GM19193 (cell line): ENCODE data around the gene TJP1.

Experiments
- POLR2A ChIP-seq: IDR thresholded peaks from 4 replicates; pipeline ENCODE4 v1.6.1; 2011; ENCODE audit not compliant: insufficient read depth, insufficient read length; ENCODE audit errors: extremely low read depth

The TJP1 gene

DNA sequence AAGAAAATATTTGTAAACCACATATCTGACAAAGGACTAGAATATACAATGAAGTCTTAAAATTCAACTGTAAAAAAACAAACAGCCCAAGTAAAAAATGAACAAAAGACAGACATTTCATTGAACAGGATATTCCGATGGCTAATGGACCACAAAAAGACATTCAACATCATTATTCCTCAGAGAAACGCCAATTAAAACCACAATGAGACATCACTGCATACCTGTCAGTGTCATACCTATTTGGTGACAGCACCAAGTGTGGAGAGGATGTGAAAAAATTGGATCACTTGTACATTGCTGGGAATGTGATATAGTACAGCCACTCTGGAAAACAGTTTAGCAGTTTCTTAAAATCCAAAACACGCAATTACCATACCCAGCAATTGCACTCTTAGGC lies 29.9 kb upstream of the TJP1 start:
- TF ChIP-seq POLR2A: no peak

DNA sequence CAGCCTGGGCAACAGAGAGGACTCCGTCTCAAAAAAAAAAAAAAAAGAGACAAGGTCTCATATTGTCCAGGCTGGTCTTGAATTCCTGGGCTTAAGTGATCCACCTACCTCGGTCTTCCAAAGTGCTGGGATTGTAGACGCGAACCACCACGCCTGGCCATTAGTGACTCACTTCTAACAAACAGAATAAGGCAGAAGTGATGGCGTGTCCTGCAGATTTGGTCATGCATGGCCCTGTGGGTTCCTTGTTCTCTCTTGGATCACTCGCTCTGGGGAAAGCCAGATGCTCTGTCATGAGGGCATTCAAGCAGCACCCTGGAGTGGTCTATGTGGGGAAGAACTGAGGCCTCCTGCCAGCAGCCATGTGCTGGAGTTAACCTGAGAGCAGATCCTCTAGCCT lies 27.4 kb upstream of the TJP1 start:
- no peak for TF ChIP-seq POLR2A

- TF ChIP-seq POLR2A: no peak
Measured at GRCh38 chr15:29849218-29849617, 26.9 kb upstream of the TJP1 start.

GRCh38 chr15:29844290-29844903 lies 22.1 kb upstream of the TJP1 start:
- no peak for TF ChIP-seq POLR2A

DNA sequence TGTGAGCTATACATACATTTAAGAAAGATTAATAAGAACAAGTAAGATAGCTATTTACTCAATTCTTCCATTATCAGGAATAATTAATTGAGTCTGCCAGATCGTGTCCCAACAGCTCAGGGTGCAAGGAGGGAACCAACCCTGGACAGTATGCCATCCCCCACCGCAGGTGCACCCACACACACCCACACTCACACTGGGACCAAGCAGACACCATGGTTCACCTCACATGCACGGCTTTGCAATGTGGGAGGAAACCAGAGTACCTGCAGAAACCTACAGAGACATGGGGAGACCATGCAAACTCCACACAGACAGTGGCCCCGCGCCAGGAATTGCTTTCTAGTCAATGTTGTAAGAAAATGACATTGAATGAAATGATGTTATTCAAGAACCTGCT lies 20.0 kb upstream of the TJP1 start:
- TF ChIP-seq POLR2A: no peak

GRCh38 chr15:29840926-29841325 lies 18.7 kb upstream of the TJP1 start:
- no peak for TF ChIP-seq POLR2A

DNA sequence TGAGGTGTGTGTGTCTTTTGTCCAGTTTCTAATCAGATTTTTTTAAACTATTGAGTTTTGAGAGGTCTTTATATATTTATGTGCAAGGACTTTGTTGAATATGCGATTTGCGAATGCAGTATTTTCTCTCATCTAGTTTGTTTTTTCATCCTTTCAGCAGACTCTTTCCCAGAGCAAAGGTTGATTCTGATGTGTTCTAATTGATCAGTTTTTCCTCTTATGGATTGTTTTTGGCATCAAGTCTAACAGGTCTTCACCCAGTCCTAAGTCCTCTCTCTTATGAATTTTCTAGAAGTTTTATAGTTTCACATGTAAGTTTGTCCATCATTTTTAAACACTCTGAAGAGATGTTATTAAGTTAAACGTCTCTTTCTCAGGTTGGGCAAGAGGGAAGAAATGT lies 17.8 kb upstream of the TJP1 start:
- no peak for TF ChIP-seq POLR2A

DNA sequence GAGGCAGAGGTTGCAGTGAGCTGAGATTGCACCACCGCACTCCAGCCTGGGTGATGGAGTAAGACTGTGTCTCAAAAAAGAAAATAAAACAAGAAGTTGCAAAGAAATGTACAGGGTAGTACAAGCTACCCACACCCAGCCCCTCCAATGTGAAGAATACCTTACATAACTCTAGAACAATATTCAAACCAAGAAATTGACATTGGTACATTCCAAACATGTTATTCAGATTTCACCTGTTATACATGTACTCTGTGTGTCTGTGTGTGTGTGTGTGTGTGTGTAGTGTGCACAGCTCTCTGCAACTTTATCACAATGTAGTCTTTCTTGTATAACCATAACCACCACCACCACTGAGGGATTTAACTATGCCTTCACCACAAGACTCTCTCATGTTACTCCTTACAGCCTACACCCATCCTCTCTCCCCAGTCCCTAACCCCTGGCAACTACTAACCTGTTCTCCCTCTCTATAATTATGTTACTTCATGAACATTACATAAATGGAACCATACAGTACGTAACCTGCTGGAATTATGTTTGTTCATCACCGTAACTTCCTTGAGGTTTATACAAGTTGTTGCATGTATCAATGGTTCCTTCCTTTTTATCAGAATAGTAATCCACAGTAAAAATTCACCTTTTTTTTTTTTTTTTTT lies 16.2 kb upstream of the TJP1 start:
- TF ChIP-seq POLR2A: no peak

- TF ChIP-seq POLR2A: no peak
Measured at GRCh38 chr15:29835301-29835700, 13.0 kb upstream of the TJP1 start.

DNA sequence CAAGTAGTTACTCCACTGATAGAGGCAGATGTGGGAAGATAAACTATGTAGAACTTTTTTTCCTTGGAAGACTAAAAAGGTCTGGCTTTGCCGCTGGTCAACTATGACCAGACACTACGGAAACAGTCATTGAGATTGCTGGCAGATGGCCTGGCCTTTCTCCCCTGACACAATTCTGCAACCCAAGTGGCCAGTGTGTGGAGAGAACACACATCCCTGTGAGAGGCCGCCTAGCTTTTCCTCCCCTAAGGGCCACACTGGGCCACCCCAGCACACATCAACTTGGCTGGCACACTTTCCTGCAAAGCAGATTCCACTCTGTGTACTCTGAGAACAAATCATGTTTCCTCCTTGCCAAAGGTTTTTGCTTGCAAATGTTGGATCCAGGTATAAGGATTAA lies 10.4 kb upstream of the TJP1 start:
- TF ChIP-seq POLR2A: no peak

DNA sequence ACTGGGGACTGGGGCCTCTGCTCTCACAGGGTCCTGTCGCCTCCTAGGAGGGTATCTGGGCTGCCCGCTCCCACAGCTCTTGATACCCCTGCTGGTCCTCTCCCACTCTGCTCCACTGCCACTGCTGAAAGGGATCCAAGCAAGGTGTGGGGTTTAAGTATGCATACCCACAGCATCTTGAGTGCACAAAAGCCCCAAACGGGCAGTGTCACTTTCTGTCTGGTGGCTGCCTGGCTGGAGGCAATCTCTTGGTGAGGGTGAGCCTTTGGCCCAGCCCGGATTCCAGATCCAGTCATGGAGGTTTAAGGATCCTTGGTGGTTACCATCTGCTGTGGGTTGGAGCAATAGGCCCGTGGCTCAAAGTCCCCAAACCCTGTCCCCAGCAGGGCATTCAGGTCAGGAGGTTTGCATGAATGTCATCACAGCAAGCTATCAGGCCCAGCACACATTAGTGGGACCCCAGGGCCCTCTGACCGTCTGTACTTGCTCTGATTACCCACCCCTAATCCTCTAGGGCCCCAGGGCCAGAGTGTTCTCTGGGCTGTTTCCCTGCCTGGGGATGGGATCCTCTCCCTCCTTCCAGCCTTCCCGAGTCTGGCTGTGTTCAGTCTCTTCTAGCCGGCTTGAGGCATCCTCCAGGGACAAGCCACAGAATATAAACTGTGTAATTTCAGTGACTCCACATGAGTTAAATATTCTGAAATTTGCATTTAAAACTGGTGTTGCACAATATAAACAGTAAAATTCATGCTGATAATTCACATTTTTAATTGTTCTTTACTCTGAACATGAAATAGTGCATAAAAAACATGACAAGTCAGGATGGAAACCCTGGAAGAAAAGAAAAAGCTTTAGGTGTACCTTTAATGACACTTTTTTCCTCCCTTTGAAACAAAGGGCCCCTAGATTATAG lies 4.9 kb upstream of the TJP1 start:
- TF ChIP-seq POLR2A: no peak

GRCh38 chr15:29825227-29825626 lies 3.0 kb upstream of the TJP1 start:
- no peak for TF ChIP-seq POLR2A

GRCh38 chr15:29822684-29823459 lies 604 bp upstream of the TJP1 start:
- no peak for TF ChIP-seq POLR2A

- no peak for TF ChIP-seq POLR2A
Measured at GRCh38 chr15:29821416-29822099, 710 bp downstream of the TJP1 start.
